Vagina (tissue), 2 donors: ENCODE data around the gene NEK9.

ENCODE experiments used
- CTCF ChIP-seq, 3 experiments: fragments of 450-650 bp in 2 of 3; fragments of 200-600 bp in 1 of 3; sonication (generic) in 1 of 3; IDR thresholded peaks; one replicate each; pipeline ENCODE4 v1.5.1; 2017 to 2019; ENCODE audit warnings: antibody characterized with exemption in 3 of 3, mild to moderate bottlenecking in 2 of 3, moderate library complexity in 2 of 3
- POLR2A ChIP-seq, 2 donors: fragments of 450-650 bp; IDR thresholded peaks; one replicate each; pipeline ENCODE4 v1.6.1; 2017; ENCODE audit warnings: antibody characterized with exemption in 2 of 2, mild to moderate bottlenecking in 2 of 2, moderate library complexity in 2 of 2
- POLR2AphosphoS5 ChIP-seq, 2 donors: sonication (generic); formaldehyde crosslinking; IDR thresholded peaks; one replicate each; pipeline ENCODE4 v1.9.0; 2017; ENCODE audit warnings: antibody characterized with exemption in 2 of 2, mild to moderate bottlenecking in 2 of 2, low read depth in 1 of 2; ENCODE audit not compliant: insufficient read depth in 1 of 2

- TF ChIP-seq POLR2A (IDR thresholded peaks at IDR 0.05) (no peak), POLR2AphosphoS5 (IDR thresholded peaks at IDR 0.05; ENCODE audit: insufficient read depth in 1 of 2, low read depth in 1 of 2) (no peak), CTCF (IDR thresholded peaks at IDR 0.05) (no peak)
These were observed 26.4 kb upstream of the NEK9 start for GRCh38 chr14:75153295-75153694.
